A673 (cell line): Measurements from ENCODE around the gene PFKL.

ENCODE experiments used
- EZH2 ChIP-seq: fragments of 200-600 bp; sonication (generic); IDR thresholded peaks from 2 replicates; pipeline ENCODE4 v1.6.1; 2017; ENCODE audit warnings: borderline replicate concordance, low read depth, mild to moderate bottlenecking, mixed read lengths, antibody characterized with exemption, low read length; ENCODE audit not compliant: poor library complexity, severe bottlenecking
- TF ChIP-seq, protein P1 (sequence below): fragments of 300-800, 200-600 bp; sonication (generic); conservative IDR thresholded peaks from 2 replicates; pipeline ENCODE4 v1.5.1; 2017; ENCODE audit warnings: low read depth, mild to moderate bottlenecking, antibody characterized with exemption, low read length, moderate library complexity, mixed read lengths

DNA sequence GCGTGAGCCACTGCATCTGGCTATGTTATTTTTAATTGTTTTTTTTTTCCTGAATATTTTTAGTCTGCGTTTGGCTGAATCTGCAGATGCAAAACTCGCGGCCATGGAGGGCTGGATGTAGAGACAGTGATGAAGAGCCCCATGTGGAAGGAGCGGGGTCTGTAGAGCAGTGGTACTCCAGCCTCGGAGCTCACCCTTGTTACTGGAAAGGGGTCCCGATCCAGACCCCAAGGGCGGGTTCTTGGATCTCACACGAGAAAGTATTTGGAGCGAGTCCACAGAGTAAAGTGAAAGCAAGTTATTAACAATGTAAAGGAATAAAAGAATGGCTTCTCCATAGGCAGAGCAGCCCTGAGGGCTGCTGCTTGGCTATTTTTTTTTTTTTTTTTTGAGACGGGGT, 56.3 kb downstream of the PFKL start:
- TF ChIP-seq, protein P1, sequence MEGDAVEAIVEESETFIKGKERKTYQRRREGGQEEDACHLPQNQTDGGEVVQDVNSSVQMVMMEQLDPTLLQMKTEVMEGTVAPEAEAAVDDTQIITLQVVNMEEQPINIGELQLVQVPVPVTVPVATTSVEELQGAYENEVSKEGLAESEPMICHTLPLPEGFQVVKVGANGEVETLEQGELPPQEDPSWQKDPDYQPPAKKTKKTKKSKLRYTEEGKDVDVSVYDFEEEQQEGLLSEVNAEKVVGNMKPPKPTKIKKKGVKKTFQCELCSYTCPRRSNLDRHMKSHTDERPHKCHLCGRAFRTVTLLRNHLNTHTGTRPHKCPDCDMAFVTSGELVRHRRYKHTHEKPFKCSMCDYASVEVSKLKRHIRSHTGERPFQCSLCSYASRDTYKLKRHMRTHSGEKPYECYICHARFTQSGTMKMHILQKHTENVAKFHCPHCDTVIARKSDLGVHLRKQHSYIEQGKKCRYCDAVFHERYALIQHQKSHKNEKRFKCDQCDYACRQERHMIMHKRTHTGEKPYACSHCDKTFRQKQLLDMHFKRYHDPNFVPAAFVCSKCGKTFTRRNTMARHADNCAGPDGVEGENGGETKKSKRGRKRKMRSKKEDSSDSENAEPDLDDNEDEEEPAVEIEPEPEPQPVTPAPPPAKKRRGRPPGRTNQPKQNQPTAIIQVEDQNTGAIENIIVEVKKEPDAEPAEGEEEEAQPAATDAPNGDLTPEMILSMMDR: no peak
- TF ChIP-seq EZH2: no peak
